H9 (cell line): ENCODE results near the gene INTS7. TPM values are rescaled to one million over a fixed set of nuclear protein-coding genes. Genes with fewer than 3 reads are reported as not detected.

ENCODE experiments used
- DNase-seq: peaks from one replicate; pipeline ENCODE4 v3.0.0-alpha.2; 2017
- H2AFZ ChIP-seq: one replicate; pipeline ENCODE4 v1.6.1; 2013; ENCODE audit warnings: mild to moderate bottlenecking, low read length, control low read depth, moderate library complexity
- H2AK5ac ChIP-seq: 2 replicates; pipeline ENCODE4 v1.6.1; 2013; ENCODE audit warnings: low read length, control low read depth, mixed read lengths; ENCODE audit not compliant: insufficient read length
- H2BK120ac ChIP-seq: one replicate; pipeline ENCODE4 v1.6.1; 2013; ENCODE audit warnings: low read depth, mild to moderate bottlenecking, low read length, control low read depth, inconsistent platforms; ENCODE audit not compliant: poor library complexity, severe bottlenecking
- H2BK12ac ChIP-seq: 2 replicates; pipeline ENCODE4 v1.6.1; 2013; ENCODE audit warnings: low read length, control low read depth, mixed read lengths, low read depth; ENCODE audit not compliant: insufficient read length
- H2BK15ac ChIP-seq: 2 replicates; pipeline ENCODE4 v1.6.1; 2013; ENCODE audit warnings: low read depth, low read length, control low read depth
- H2BK20ac ChIP-seq: one replicate; pipeline ENCODE4 v1.6.1; 2013; ENCODE audit warnings: low read depth, mild to moderate bottlenecking, low read length, control low read depth, inconsistent platforms; ENCODE audit not compliant: poor library complexity, severe bottlenecking
- H2BK5ac ChIP-seq: 2 replicates; pipeline ENCODE4 v1.6.1; 2013; ENCODE audit warnings: low read length, control low read depth, mixed read lengths; ENCODE audit not compliant: insufficient read length
- H3K14ac ChIP-seq: 2 replicates; pipeline ENCODE4 v1.6.1; 2013; ENCODE audit warnings: low read length, control low read depth; ENCODE audit not compliant: insufficient read depth
- H3K18ac ChIP-seq: 2 replicates; pipeline ENCODE4 v1.6.1; 2013; ENCODE audit warnings: low read depth, mild to moderate bottlenecking, mixed read lengths, low read length, control low read depth; ENCODE audit not compliant: insufficient read length
- H3K23ac ChIP-seq: 2 replicates; pipeline ENCODE4 v1.6.1; 2013; ENCODE audit warnings: low read length, control low read depth, mixed read lengths, low read depth; ENCODE audit not compliant: insufficient read length
- H3K23me2 ChIP-seq: 2 replicates; pipeline ENCODE4 v1.6.1; 2013; ENCODE audit warnings: low read depth, mild to moderate bottlenecking, mixed read lengths, low read length, control low read depth; ENCODE audit not compliant: insufficient read length, poor library complexity, severe bottlenecking
- H3K27ac ChIP-seq: 2 replicates; pipeline ENCODE4 v1.5.1; 2013; ENCODE audit warnings: low read length, control low read depth, mixed read lengths, low read depth; ENCODE audit not compliant: insufficient read length
- H3K27me3 ChIP-seq: 2 replicates; pipeline ENCODE4 v1.6.1; 2013; ENCODE audit warnings: low read length, control low read depth, inconsistent platforms; ENCODE audit not compliant: insufficient read depth
- H3K4ac ChIP-seq: 2 replicates; pipeline ENCODE4 v1.6.1; 2013; ENCODE audit warnings: low read depth, mild to moderate bottlenecking, control low read depth, inconsistent platforms, low read length, moderate library complexity
- H3K4me1 ChIP-seq: 2 replicates; pipeline ENCODE4 v1.6.1; 2013; ENCODE audit warnings: low read length, control low read depth, inconsistent platforms; ENCODE audit not compliant: insufficient read depth
- H3K4me2 ChIP-seq: 2 replicates; pipeline ENCODE4 v1.6.1; 2013; ENCODE audit warnings: low read length, control low read depth, mixed read lengths; ENCODE audit not compliant: insufficient read length, insufficient read depth
- H3K56ac ChIP-seq: 2 replicates; pipeline ENCODE4 v1.6.1; 2013; ENCODE audit warnings: low read depth, mild to moderate bottlenecking, mixed read lengths, low read length, control low read depth; ENCODE audit not compliant: insufficient read length
- H3K79me1 ChIP-seq: 2 replicates; pipeline ENCODE4 v1.6.1; 2013; ENCODE audit warnings: low read depth, mild to moderate bottlenecking, moderate library complexity, low read length, control low read depth, inconsistent platforms; ENCODE audit not compliant: insufficient read depth, poor library complexity, severe bottlenecking
- H3K79me2 ChIP-seq: 2 replicates; pipeline ENCODE4 v1.6.1; 2013; ENCODE audit warnings: low read length, control low read depth, inconsistent platforms; ENCODE audit not compliant: insufficient read depth
- H3K9ac ChIP-seq: 2 replicates; pipeline ENCODE4 v1.6.1; 2013; ENCODE audit warnings: low read length, control low read depth, mixed read lengths; ENCODE audit not compliant: insufficient read length; ENCODE audit errors: extremely low read depth
- H3K9me3 ChIP-seq: one replicate; pipeline ENCODE4 v1.6.1; 2013; ENCODE audit warnings: low read depth, low read length, inconsistent platforms; ENCODE audit not compliant: control insufficient read depth
- H3T11ph ChIP-seq: one replicate; pipeline ENCODE4 v1.6.1; 2013; ENCODE audit warnings: mild to moderate bottlenecking, low read length, control low read depth, inconsistent platforms
- H4K20me1 ChIP-seq: one replicate; pipeline ENCODE4 v1.6.1; 2013; ENCODE audit not compliant: control insufficient read depth, insufficient read length, insufficient read depth
- H4K5ac ChIP-seq: 2 replicates; pipeline ENCODE4 v1.6.1; 2013; ENCODE audit warnings: low read depth, mild to moderate bottlenecking, mixed read lengths, low read length, control low read depth; ENCODE audit not compliant: insufficient read length
- H4K8ac ChIP-seq: replicated peaks from 2 replicates; pipeline ENCODE4 v1.6.1; 2013; ENCODE audit warnings: low read length, control low read depth, mixed read lengths, low read depth; ENCODE audit not compliant: insufficient read length
- H4K91ac ChIP-seq: 2 replicates; pipeline ENCODE4 v1.6.1; 2013; ENCODE audit warnings: low read depth, mild to moderate bottlenecking, moderate library complexity, mixed read lengths, low read length, control low read depth; ENCODE audit not compliant: insufficient read length
- H3K27ac Mint-ChIP-seq, 3 experiments: 2 replicates in 2 of 3; 3 replicates in 1 of 3; pipeline ENCODE4 v1.8.0; 2020 to 2021; ENCODE audit warnings: mixed read lengths in 3 of 3, mild to moderate bottlenecking in 1 of 3, moderate library complexity in 1 of 3
- H3K27me3 Mint-ChIP-seq: 2 replicates; pipeline ENCODE4 v1.8.0; 2021; ENCODE audit warnings: low read depth, mild to moderate bottlenecking, moderate library complexity, mixed read lengths
- H3K36me3 Mint-ChIP-seq, 3 experiments: 2 replicates in 2 of 3; 3 replicates in 1 of 3; pipeline ENCODE4 v1.8.0; 2020 to 2021; ENCODE audit warnings: low read depth in 3 of 3, mixed read lengths in 3 of 3; ENCODE audit not compliant: insufficient read depth in 1 of 3
- H3K4me1 Mint-ChIP-seq, 2 experiments: 2 replicates each; pipeline ENCODE4 v1.8.0; 2020; ENCODE audit warnings: mixed read lengths in 2 of 2
- H3K4me3 Mint-ChIP-seq, 2 experiments: 2 replicates in 1 of 2; 3 replicates in 1 of 2; pipeline ENCODE4 v1.8.0; 2020 to 2021; ENCODE audit warnings: mild to moderate bottlenecking in 2 of 2, mixed read lengths in 2 of 2, moderate library complexity in 1 of 2
- H3K9me3 Mint-ChIP-seq, 2 experiments: 2 replicates in 1 of 2; 3 replicates in 1 of 2; pipeline ENCODE4 v1.8.0; 2020; ENCODE audit warnings: mild to moderate bottlenecking in 2 of 2, mixed read lengths in 2 of 2, moderate library complexity in 1 of 2
- CTCF ChIP-seq: fragments of 200-600 bp; sonication (generic); conservative IDR thresholded peaks from 3 replicates; pipeline ENCODE4 v1.8.0; 2021; ENCODE audit warnings: antibody characterized with exemption, mild to moderate bottlenecking
- WGBS: extraction: QIAGEN DNeasy Blood & Tissue Kit; methylation state at CpG from one replicate; pipeline ENCODE4 v1.1.7; 2013; ENCODE audit warnings: missing lambda C conversion rate, low lambda C conversion rate, mixed read lengths; ENCODE audit not compliant: insufficient read length; ENCODE audit errors: extremely low coverage; 5-methylcytosine and 5-hydroxymethylcytosine counted together
- total RNA-seq: library from RNA; stranded (reverse); gene quantifications from 2 replicates; pipeline ENCODE4 v1.2.1, GENCODE V29; 2021

Gene INTS7
- total RNA-seq, 1 experiment from 2014 or later: 32.3 TPM

GRCh38 chr1:211893260-211893659 lies 142.1 kb downstream of the INTS7 start:
- Histone ChIP-seq H4K20me1 (no peaks in the 10 kb centered on the region), H2BK20ac (no peak overlapping the region), H3T11ph (no peak overlapping the region), H2AK5ac (no peak overlapping the region), H3K27ac (no peak overlapping the region), H2AFZ (no peak overlapping the region), H3K14ac (no peak overlapping the region), H3K27me3 (no peaks in the 10 kb centered on the region), H3K79me1 (no peaks in the 10 kb centered on the region), H3K23ac (no peak overlapping the region), H3K79me2 (no peaks in the 10 kb centered on the region; the same call in 1 of the 2 replicates), H3K4ac (no peak overlapping the region), H3K9ac (no peak overlapping the region), H3K9me3 (no peaks in the 10 kb centered on the region), H2BK12ac (no peak overlapping the region), H3K4me1 (no peaks in the 10 kb centered on the region), H2BK15ac (no peak overlapping the region), H3K23me2 (peaks cover 4% of the 10 kb centered on the region), H3K18ac (no peak overlapping the region), H2BK5ac (no peak overlapping the region), H3K56ac (no peak overlapping the region), H3K4me2 (no peak overlapping the region), H2BK120ac (no peak overlapping the region), H4K91ac (no peak overlapping the region), H4K8ac (no peak overlapping the region), H4K5ac (no peak overlapping the region)
- H3K9me3 Mint-ChIP-seq: peaks cover 6% of the 10 kb centered on the region in 2 experiments; a peak in 4 of 5 replicates
- H3K27ac Mint-ChIP-seq: no peak overlapping the region
- no peak for DNase-seq
- H3K36me3 Mint-ChIP-seq: no peaks in the 10 kb centered on the region
- WGBS: no CpG with 5 or more reads among the region's 5 CpGs
- no peak overlapping the region for H3K4me3 Mint-ChIP-seq
- peaks cover 17% of the 10 kb centered on the region for H3K27me3 Mint-ChIP-seq
- no peak for TF ChIP-seq CTCF
- H3K4me1 Mint-ChIP-seq: peaks cover 4 to 8% of the 10 kb centered on the region in 2 experiments
